GM21390 (cell line): ENCODE measurements around the gene PDGFD.

ENCODE experiments used
- ATAC-seq: cut with Tn5 transposase; IDR thresholded peaks from one replicate; pipeline ENCODE4 v1.9.1; 2021; ENCODE audit not compliant: unreplicated experiment

The PDGFD gene

DNA sequence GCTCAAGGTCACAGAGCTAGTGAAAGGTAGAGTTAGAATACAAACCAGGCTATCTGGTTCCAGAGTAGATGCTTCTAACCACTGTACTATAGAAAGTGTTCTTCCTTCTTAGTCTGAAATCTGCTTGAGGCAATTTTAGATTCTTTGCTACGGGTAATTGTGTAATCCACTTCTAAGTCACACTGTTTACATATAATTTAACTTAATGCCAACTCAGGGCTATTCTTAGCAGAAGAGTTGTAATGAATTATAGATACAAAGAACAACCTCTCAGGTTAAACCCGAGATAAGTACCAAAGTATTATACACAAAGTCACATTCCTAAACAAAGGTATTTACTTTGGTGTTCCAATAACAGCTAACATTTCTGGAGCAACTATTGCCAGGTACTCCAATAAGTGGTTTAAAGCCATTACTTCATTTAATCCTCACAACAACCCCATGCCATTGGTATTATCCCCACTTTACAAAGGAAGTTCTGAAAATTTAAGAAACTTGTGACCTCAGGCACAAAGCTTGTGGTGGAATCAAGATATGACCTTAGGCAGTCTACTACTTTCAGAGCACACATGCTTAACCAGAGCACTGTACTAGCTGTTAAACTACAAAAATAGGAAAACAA is 158.6 kb downstream of the PDGFD start:
- no peak for ATAC-seq

DNA sequence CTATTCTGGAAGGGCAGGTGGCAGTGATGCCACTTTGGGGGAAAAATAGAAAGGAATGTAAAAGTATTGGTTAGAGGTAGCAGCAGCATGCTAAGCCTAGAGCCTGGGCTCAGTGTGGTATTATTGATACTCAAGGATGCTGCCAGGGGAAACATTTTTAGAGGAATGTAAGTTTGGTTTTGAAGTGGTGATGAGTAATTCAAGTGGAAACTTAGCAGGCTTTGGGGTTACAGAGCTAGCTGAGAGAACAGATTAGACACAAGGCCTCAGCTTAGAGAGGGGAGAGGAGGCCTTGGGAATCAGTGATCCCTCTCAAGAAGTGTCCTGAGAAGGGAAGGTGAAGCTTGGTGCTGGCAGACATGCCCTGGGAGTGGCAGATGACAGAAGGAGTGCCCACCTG is 160.5 kb downstream of the PDGFD start:
- ATAC-seq = no peak

DNA sequence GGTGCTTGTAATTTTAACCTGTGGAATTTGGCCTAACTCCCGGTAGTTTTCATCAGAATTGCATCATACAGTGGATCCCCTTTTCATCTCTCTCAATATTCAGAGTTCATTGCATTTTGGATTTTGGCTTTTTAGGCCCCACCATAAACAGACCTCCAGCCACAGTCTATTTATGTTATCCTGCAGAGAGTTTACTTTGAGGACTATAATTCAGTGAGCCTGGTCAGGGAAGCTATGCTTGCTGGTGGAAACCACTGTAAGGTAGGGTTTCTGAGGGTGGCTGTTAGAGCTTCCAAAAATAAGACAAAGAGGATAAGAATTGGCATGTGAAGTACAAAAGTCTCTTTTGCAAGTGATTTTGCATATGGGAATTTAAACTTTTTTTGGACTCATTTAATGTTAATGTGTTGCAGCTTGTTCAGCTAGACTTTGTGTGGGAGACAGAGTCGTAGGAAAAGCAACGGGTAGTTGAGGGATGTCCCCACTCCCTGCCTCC is 162.3 kb downstream of the PDGFD start:
- no peak for ATAC-seq

DNA sequence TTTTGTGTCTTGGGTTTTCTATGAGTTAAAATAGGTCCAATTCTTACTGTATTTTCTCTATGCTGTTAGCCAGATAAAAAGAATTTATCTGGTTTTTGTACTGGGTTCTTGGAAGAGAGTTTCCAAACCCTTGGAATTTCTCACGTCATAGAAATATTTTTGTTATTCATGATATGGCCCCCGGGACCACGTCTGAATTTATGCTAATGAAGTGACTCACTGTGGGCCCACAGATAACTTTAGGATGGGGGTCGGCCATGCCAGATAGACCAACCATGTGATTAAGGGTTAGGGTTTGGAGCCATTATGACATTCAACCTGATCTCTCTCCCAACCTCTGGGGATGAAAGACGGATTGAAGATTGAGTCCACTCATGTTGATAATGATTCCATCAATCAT is 163.1 kb downstream of the PDGFD start:
- ATAC-seq = no peak

DNA sequence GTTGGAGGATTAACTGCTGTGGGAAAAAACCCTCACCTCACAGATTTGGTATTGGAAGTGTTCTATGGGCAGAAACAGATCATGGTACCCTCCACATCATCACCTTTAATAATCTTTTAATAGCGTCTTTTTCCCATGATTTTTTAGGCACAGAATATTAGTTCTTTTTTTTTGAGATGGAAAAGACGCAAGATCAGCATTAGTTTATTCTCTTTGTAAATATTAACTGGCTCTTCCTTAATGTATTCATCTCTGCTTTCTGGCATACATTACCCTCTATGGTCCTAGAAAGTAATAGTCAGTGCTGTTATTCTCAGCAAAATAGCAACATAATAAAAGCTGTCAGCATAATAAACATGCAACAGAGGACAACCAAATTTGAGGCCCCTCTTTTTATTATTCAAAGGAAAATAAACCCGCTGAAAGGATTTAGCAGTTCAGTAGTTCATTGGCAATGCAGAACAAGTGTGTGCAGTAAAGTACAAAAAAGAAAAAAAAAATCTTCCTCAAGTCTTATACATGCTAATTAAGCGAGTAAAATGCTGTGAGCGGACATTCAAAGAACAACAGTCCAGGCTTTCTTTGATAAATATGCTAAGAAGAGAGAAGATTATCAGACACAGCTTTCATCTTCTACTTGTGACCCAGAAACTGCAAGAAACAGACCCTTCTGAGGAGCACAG is 165.0 kb downstream of the PDGFD start:
- ATAC-seq = no peak

DNA sequence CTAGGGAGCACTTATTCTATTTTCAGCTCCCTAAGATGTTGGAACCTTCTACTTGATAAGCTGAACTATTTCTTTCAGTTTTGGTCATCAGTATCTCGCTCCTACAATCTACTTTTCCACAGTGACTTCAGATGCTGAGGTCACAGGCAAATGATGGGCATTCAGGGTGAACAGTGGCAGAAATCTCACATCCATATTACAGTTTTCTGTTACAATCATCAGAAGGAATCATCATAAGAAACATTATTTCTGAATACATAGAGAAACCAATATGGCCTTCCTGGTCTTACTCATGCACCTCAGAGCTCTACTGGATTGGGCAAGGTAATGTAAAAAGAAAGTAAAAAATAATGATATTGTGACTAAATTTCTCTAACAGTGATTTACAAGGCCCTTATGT is 166.9 kb downstream of the PDGFD start:
- peak; percentile 84 for ATAC-seq

DNA sequence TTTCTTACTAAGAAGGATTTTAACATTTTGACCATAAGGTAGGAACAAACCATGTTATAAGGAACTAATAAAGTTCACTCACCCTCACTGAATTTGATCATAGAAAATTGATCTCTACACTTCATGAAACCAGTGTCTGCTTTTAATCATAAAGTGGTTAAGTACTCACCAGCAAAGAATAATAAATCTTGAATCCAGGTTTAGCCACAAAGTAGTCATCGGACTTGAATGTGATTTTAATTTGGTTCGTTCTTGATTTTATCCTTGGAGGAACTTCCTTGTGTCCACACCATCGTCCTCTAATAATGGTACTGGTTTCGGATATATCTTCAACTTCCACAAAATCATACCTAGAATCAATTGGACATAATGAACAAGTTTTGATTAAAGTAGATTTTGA is 168.1 kb downstream of the PDGFD start:
- no peak for ATAC-seq

DNA sequence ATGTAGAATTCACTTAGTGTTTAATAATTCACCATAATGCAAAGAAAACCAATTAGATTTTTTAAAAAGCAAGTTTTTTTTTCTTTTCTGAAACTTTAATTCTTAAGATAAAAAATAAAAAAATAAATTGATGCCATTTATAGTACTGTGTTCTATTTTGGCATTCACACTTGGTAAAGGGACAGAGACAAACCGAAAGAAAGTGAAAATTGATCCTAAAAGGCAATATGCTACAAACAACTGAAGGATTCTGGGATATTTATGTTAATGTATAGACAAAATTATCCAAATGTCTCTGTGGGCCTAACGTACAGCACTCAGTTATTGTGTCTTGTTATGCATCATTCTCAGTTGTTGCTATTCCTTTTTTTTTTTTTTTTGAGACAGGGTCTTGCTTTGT is 169.4 kb downstream of the PDGFD start:
- ATAC-seq = no peak

DNA sequence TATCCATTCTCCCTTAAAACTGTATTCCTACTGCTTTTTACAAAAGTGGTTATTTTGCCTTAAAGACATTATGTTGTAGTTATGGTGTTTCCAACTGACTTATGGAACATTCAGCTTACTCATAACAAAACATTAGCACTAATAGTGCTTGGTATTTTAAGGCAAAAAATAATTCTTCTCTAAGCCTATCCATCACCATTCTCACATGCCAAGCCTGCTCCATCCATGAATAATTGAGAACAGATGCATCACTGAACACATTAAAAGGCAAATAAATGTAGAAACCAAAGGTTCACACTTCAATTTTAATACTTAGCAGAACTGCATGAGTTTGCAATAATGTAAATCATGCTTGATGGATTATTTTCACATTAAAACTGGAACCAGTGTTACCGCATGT is 169.9 kb downstream of the PDGFD start:
- ATAC-seq = no peak

DNA sequence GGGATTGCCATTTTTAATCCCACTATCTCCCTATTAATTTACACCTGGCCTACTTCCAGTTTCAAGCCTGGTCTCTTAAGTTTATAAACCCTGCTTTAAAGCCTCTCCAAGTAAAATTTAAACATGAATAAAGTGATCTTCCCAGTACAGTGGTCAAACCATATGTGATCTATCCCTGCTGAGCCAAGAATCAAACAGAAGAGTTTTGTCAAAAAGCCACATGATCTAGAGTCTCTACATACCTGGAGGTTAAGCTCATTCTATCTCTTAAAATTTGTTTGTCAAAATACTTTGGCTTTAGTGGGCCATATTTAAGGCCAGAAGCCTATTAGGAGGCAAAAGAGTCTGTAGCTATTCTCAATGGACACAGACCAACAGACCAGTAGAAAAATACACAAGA is 170.4 kb downstream of the PDGFD start:
- ATAC-seq = no peak

DNA sequence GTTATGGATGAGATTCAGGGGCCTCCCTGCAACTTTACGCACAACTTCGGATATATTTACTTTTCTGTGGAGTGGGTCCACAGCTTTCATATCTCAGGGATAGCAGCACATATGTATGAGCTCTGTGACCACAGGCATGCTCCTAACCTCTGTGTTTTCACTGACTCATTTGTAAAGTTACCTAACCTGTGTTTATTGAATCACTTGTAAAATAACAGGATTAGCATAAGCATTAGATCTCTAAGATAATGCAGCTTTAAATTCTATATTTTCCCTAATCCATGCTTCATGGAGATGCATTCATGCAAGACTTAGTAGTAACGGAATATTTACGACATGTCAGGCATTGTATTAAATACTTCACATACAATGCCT is 175.4 kb downstream of the PDGFD start:
- no peak for ATAC-seq

DNA sequence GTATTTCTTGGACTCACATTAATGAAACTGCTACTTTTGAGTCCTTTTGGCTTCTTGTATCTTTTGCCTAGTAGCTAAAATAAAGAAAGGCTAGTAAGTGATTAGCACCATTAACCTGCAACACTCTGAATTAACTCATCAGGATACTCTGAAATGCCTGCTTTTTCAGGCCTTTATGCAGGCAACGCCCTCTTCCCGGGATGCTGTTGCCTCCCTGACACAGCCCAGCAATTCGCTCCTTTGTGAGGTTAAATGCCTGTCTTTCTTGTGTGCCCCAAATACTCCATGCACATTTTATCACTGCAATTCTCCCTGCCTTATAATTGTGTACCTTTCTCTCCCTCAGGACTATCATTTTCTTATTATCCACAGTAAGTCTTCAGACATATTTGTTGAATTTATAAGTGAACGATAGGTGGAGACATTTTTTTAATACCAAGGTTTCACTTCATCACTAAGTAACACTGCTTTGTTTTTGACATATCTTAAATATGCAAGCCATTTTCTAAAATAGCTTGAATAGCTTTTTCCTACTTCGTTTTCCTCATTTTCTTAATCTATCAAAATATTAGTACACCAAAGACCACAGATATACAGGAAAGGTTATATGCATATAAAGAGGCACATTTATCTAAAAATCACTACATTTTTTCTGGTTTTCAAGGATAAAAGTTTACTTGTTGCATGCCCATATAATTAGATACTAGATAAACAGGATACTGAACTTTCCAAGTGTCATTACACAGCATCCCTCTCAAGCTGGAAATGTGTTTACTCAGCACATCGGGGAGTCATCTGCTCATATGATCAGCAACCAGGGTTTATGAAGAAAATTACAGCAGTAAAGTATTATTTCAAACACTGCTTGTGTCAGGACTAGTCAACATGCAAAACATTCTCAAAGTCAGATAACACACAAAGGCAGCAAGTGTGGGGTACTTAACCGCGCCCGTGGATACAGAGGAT is 176.0 kb downstream of the PDGFD start:
- ATAC-seq = no peak

DNA sequence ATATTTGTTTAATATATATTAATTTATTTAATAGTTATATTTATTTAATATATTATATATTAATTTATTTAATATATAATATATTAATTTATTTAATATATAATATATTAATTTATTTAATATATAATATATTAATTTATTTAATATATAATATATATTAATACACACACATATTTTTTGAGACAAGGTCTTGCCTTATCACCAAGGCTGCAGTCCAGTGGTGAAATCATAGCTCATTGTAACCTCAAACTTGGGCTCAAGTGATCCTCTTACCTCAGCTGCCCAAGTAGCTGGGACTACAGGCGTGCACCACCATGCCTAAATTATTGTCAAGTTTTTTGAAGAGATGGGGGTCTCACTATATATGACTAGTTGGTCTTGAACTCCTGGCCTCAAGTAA is 178.9 kb downstream of the PDGFD start:
- no peak for ATAC-seq

DNA sequence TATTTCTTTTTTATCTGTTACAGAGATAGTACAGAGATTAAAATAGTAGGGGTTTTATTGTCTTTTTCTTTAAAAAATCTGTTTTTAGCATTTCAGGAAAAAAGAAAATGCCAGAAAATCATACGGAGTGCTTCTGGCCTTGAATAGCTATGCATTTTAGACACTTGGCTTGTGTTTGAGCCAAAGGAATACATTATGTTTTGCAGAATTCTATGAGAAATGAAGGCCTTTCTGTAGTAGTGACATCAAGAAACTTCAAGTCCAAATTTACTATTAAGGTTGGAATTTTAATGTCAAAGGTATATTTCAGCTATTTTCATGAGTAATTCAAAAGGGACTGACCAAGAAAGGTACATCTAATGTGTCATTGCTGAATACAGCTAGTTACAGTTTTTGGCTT is 183.8 kb downstream of the PDGFD start:
- ATAC-seq = no peak

DNA sequence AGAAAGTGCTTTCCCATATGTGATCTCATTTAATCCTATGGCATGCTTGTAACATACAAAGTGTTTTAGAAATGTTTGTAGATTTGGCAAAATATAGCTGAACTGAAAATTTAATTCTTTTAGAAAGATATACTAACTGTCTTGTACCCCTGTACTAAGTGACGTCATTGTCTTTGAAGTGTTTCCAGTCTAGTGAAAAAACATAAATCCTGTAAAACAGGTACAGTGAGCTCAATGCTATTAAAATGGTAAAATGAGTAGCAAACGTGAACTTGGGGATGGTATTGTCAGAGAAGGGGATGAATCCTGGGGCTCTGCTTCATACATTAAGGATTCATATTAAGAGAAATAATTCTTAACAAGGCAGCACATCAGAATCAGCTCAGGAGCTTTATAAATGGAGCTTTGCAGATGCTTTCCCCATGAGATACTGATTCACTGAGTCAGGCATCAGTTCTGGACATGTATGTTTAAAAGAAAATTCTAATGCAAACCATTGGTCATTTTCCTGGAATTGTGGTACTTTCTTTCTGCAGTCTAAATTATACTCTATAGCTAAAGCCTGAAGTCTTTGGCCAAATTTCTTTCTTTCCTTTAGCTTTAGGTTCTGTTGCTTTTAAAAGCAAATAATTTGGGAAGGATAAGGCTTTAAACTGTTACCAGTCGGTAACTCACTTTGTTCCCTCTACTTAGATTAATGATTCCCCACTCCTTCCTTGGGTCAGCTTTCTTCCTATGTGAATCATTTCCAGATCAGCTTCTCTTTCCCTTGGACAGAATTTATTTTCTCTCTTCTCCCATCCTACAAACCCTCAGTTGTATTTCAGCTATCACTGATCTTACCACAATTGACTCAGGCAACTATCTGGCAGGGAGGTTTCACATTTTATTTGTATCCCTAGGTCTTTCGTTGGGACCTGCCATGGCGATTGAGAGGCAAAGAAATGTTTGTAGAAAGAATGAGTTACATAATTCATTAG is 185.0 kb downstream of the PDGFD start:
- no peak for ATAC-seq

DNA sequence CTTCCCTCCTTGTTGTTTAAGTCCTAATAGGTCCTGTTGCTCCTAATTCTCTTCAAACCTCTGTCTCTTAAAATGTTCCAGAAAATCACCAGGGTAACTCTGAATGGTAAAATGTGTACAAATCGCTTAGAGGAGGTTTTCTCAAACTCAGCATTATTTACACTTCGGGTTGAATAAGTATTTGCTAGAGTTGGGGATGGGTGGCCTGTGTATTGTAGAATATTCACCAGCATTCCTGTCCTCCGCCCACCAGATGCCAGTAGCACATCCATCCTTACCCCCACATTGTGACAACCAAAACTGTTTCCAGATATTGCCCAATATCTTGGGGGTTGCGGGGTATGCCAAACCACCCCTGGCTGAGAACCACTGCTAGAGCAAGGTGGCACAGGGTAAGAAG is 191.9 kb downstream of the PDGFD start:
- no peak for ATAC-seq

DNA sequence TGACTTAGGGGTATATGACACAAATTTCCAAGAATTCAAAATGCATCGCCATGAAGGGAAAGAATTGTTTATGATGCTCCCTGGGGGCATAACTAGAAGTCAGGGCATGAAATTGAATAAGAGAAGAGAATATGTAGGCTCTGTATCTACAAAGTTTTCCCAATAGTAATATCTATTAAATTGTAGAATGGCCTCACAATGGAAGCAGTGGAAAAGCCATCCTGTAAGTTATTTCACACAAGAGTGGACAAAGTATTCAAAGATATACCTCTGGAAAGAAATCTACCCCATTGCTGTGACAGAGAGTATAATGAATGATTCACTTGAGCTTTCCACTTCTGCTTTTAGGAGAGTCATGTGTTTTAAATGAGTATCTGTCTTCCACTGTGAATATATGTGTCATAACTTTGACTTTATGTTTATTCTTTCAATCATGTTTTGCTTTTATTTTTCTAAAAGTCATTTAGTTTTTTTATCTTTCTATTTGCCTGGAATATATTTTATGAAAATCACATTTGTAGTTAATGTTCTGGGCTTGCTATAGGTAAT is 193.2 kb downstream of the PDGFD start:
- ATAC-seq = peak; percentile 91

DNA sequence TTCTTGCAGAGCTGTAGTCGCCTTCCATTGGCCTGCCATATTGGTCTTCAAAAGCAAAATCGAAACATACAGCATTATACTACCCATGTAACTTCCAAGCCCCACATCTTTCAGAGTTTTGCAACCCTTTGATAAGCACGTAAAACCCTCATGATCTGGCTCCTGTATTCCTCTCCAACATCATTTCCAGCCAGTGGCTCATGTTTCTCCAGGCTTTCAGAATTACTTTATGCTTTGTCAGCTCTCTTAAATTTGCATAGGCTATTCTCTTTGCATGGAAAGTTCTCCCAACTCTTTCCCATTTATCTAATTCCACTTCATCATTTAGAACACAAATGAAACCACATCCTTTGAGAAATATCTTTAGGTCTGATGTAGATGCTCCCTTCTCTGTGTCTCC is 195.3 kb downstream of the PDGFD start:
- no peak for ATAC-seq

DNA sequence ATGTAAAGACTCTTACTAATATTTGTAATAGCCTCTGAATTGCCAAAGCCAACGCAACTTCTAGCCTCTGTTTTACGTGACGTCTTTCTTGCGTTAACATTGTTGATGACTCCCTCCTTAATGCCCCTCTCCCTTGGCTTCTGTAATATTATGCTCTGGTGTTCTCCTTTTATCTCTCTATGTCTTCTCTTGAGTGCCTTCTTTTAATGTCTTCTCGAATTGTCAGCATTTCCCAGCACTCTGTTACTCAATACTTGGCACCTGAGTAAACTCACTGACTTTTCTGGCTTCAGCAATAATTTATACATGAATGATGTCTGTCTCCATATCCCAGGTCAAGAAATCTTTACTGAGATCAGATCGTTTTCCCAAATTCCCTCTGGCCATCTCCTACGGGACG is 196.0 kb downstream of the PDGFD start:
- ATAC-seq = no peak

DNA sequence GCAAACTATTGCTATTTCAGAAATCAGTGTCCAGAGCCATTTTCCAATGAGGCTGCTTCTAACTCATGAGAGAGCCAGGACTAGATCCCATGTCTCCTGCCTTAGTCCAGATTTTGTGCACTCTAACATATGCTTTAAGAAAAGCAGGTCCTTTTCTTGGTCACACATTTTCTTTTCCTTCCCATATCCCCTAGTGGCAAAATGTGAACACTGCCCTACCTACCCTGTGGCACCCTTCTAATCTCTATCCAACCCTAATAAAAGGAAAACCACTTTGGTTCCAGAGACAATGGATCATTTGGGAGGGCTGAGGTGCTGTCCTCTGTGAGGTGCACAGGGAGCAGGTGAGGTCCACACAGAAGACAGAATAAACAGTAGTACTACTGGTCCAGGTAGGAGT is 199.6 kb downstream of the PDGFD start:
- ATAC-seq = no peak
